ENCODE results near the gene MRPS2.

- TF ChIP-seq, protein P1, sequence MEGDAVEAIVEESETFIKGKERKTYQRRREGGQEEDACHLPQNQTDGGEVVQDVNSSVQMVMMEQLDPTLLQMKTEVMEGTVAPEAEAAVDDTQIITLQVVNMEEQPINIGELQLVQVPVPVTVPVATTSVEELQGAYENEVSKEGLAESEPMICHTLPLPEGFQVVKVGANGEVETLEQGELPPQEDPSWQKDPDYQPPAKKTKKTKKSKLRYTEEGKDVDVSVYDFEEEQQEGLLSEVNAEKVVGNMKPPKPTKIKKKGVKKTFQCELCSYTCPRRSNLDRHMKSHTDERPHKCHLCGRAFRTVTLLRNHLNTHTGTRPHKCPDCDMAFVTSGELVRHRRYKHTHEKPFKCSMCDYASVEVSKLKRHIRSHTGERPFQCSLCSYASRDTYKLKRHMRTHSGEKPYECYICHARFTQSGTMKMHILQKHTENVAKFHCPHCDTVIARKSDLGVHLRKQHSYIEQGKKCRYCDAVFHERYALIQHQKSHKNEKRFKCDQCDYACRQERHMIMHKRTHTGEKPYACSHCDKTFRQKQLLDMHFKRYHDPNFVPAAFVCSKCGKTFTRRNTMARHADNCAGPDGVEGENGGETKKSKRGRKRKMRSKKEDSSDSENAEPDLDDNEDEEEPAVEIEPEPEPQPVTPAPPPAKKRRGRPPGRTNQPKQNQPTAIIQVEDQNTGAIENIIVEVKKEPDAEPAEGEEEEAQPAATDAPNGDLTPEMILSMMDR (IDR thresholded peaks at IDR 0.05): no peak
- no peak for TF ChIP-seq POLR2A (IDR thresholded peaks at IDR 0.05)
These were observed 20.6 kb downstream of the MRPS2 start, which contains the start of gene LCN1 for GRCh38 chr9:135520916-135521607.
